ENCODE data around the gene RAB6B. TPM values are rescaled to one million over a fixed set of nuclear protein-coding genes. Genes with fewer than 3 reads are reported as not detected.

The RAB6B gene
- 10 to 100 TPM in 2 of 4 donors, 1 to 10 TPM in 2; 6.2 to 11.9 (median 10.5) TPM for total RNA-seq

DNA sequence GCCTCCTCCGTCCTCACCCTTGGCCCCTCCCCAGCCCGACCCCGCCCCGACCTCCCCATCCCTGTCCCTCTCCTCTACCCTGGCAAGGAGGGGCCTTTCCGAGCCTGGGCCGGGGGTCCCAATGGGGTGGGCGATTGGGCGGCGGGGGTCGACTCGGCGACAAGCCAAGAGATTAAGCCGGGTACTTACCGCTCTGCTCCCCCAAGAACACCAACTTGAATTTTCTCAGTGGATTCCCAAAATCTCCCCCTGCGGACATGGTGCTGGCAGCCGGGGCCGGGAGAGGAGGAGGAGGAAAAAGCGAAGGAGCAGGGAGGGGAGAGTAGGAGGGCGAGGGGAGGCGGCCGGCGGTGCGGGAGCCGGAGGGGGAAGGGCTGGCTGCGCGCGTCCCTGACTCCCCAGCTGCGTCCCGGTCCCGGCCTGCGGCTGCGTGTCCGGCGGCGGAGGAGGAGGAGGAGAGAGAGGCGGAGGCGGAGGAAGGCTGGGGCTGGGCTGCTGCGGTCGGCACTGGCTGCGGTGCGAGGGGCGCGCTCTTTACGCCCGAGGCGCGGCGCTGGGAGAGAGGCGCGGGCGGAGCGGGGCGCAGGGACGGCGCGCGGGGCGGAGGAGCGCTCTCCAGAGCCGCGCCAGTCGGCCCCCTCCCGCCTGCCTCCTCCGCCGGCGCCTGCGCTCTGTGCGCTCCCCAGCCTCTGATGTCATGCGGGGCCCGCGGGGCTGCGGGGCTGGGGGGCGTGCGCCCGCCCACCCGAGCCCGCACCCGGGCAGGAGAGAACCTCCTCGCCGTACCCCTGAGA is at the start of gene RAB6B:
Gene RAB6B (minus strand): TSS at position 675 of the 794 bp plus-strand sequence. CDS start 416 bp downstream, at position 259.
- Histone ChIP-seq H3K36me3 (no peaks in the 10 kb centered on the region), H3K27ac (replicated peaks in 1 of 4) (peak within 1 kb of the TSS; percentile 52 to 64 (median 58)), H3K9me3 (no peaks in the 10 kb centered on the region), H3K4me3 (peak within 1 kb of the TSS; percentile 82 to 93 (median 83)), H3K4me1 (peaks cover 17 to 30% (median 25%) of the 10 kb centered on the region in 4 donors), H3K27me3 (peaks cover 0 to 15% (median 0%) of the 10 kb centered on the region in 4 donors)
- under 1% methylated on average over 53 of the region's 80 CpGs for WGBS
- intact Hi-C loops (cut with DNase I) = no loop called here
- DNase-seq (ENCODE audit: extremely low spot score) = peak; percentile 90
- TF ChIP-seq POLR2AphosphoS5 (IDR thresholded peaks at IDR 0.05) (no peak), POLR2A (IDR thresholded peaks at IDR 0.05; ENCODE audit: low read depth) (no peak), EP300 (IDR thresholded peaks at IDR 0.05) (no peak)
- TF ChIP-seq, protein P1, sequence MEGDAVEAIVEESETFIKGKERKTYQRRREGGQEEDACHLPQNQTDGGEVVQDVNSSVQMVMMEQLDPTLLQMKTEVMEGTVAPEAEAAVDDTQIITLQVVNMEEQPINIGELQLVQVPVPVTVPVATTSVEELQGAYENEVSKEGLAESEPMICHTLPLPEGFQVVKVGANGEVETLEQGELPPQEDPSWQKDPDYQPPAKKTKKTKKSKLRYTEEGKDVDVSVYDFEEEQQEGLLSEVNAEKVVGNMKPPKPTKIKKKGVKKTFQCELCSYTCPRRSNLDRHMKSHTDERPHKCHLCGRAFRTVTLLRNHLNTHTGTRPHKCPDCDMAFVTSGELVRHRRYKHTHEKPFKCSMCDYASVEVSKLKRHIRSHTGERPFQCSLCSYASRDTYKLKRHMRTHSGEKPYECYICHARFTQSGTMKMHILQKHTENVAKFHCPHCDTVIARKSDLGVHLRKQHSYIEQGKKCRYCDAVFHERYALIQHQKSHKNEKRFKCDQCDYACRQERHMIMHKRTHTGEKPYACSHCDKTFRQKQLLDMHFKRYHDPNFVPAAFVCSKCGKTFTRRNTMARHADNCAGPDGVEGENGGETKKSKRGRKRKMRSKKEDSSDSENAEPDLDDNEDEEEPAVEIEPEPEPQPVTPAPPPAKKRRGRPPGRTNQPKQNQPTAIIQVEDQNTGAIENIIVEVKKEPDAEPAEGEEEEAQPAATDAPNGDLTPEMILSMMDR (IDR thresholded peaks at IDR 0.05) = no peak

DNA sequence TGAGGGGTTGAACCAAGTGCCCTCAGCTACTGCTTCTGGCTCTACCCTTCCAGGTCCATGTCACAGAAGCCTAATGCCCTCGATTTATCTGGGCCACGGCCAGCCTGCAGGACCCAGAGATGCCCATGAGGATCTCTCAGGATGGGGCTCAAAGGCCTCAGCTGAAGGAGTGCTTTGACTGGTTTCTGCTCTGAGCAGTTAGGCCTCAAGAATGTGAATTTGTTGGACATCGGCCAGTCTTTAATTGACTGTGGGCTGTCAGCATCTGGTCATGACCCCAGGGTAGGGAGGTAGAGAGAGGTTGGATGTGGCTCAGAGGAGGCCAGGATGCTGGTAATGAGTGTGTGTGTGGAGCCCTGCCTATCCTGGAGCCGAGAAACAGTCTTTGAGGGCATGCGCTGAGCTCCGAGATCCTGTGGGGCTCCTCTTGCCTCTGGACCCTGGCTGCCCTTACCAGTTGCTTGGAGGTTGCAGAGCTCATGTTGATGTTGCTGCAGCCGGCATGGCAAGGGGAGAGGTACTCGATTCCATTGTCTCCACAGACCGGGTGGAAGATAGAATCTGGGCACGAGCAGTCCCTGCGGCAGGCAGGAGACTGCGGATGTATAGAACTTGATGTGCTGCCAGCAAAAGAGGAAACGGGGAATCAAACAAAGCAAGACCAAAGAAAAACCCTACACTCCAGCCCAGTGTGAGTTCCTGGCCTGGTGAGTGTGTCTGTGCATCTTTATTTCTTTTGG is 49.1 kb upstream of the RAB6B start:
- Histone ChIP-seq H3K27me3 (no peaks in the 10 kb centered on the region), H3K36me3 (peaks cover 0 to 3% (median 0%) of the 10 kb centered on the region in 4 donors), H3K4me1 (peaks cover 49 to 74% (median 60%) of the 10 kb centered on the region in 4 donors), H3K27ac (replicated peaks in 1 of 4) (peak overlapping the region; percentile 63 to 73 (median 66)), H3K4me3 (no peak overlapping the region), H3K9me3 (no peaks in the 10 kb centered on the region)
- intact Hi-C loops (cut with DNase I) = no loop called here
- TF ChIP-seq, protein P1 (IDR thresholded peaks at IDR 0.05) = no peak
- TF ChIP-seq EP300 (IDR thresholded peaks at IDR 0.05) (peak; percentile 3), POLR2AphosphoS5 (IDR thresholded peaks at IDR 0.05) (peak; percentile 49 to 64), POLR2A (IDR thresholded peaks at IDR 0.05; ENCODE audit: low read depth) (no peak)
- DNase-seq (ENCODE audit: extremely low spot score) = no peak
- 43% methylated on average over 5 of the region's 13 CpGs for WGBS

DNA sequence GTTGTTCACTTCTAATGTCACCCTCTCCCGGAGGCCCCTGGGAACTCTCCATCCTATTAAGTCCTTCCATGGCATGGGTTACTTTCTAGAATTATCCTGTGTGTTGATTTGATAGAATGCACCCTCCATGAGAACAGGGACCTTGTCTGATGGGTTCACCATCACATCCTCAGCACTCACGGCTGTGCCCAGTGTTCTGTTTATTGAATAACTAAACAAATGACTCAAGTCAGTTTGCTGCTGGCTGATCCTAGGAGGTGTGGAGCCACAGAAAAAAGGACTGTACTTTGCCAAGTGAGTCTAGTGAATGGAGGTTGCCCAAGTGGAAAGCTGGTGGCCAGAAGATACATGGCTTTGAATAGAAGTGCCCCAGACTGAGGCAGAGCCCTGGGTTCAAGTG is 48.5 kb upstream of the RAB6B start:
- intact Hi-C loops (cut with DNase I) = no loop called here
- TF ChIP-seq EP300 (IDR thresholded peaks at IDR 0.05) (no peak), POLR2A (IDR thresholded peaks at IDR 0.05; ENCODE audit: low read depth) (no peak), POLR2AphosphoS5 (IDR thresholded peaks at IDR 0.05) (no peak)
- TF ChIP-seq, protein P1 (IDR thresholded peaks at IDR 0.05) = no peak
- H3K36me3 ChIP-seq = peaks cover 0 to 3% (median 0%) of the 10 kb centered on the region in 4 donors
- peaks cover 49 to 73% (median 60%) of the 10 kb centered on the region in 4 donors for H3K4me1 ChIP-seq
- 63% methylated on average over 2 of the region's 2 CpGs for WGBS
- peak overlapping the region; percentile 63 to 73 (median 66) for H3K27ac ChIP-seq (replicated peaks in 1 of 4)
- no peaks in the 10 kb centered on the region for H3K9me3 ChIP-seq
- no peak overlapping the region for H3K4me3 ChIP-seq
- no peak for DNase-seq (ENCODE audit: extremely low spot score)
- H3K27me3 ChIP-seq = no peaks in the 10 kb centered on the region

DNA sequence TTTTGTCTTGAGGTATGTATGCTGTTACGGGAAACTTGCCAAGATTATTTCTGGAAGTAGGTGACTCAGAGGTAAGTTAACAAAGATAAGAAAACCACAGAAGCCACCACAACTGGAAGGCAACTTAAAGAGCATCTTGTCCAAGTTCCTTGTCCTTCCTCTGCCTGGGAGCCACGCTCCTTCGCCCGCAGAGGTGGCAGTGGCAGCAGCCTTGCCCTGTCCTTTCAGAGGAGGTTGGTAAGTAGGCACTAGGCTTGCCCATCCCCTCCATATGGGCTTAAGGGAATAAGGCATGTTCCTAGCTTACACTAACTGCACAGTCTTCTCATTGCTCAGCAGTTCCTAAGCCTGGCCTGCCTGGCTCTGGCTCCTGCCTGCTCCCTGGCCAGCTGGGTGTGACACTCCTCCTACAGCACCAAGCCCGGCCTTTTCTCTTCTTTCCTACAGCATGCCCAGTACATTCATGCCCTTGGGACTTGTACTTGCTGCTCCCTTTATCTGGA is 48.0 kb upstream of the RAB6B start:
- Histone ChIP-seq H3K4me1 (peaks cover 44 to 73% (median 63%) of the 10 kb centered on the region in 4 donors), H3K36me3 (peaks cover 0 to 3% (median 0%) of the 10 kb centered on the region in 4 donors), H3K4me3 (no peak overlapping the region), H3K9me3 (no peaks in the 10 kb centered on the region), H3K27me3 (no peaks in the 10 kb centered on the region), H3K27ac (replicated peaks in 1 of 4) (peak overlapping the region; percentile 63 to 73 (median 66))
- no peak for DNase-seq (ENCODE audit: extremely low spot score)
- 68% methylated on average over 5 of the region's 5 CpGs for WGBS
- TF ChIP-seq POLR2A (IDR thresholded peaks at IDR 0.05; ENCODE audit: low read depth) = no peak
- no peak for TF ChIP-seq POLR2AphosphoS5 (IDR thresholded peaks at IDR 0.05)
- TF ChIP-seq, protein P1 (IDR thresholded peaks at IDR 0.05) = no peak
- intact Hi-C loops (cut with DNase I) = no loop called here
